ENCODE measurements around the gene SLC36A1. TPM values are rescaled to one million over a fixed set of nuclear protein-coding genes. Genes with fewer than 3 reads are reported as not detected.

Gene SLC36A1
- total RNA-seq, 1 donor from 2014 or later, result 14.1 TPM

- POLR2A ChIA-PET, result no interaction called here
- Mint-ChIP-seq H3K27ac (no peak overlapping the region), H3K36me3 (ENCODE audit: low read depth) (peaks cover 52% of the 10 kb centered on the region), H3K4me1 (no peaks in the 10 kb centered on the region), H3K9me3 (no peaks in the 10 kb centered on the region), H3K27me3 (no peaks in the 10 kb centered on the region), H3K4me3 (no peak overlapping the region)
- CTCF ChIA-PET, result no interaction called here
- no peak for TF ChIP-seq CTCF (IDR thresholded peaks at IDR 0.05)
- no peak for DNase-seq
- intact Hi-C loops (cut with micrococcal nuclease), result no loop called here
- no peak for ATAC-seq (ENCODE audit: low read depth)
Observed at GRCh38 chr5:151490627-151491026, 43.2 kb downstream of the SLC36A1 start.

GRCh38 chr5:151491062-151491461 lies 43.7 kb downstream of the SLC36A1 start:
- H3K36me3 Mint-ChIP-seq (ENCODE audit: low read depth), result peaks cover 47% of the 10 kb centered on the region
- H3K27ac Mint-ChIP-seq, result no peak overlapping the region
- no peak for TF ChIP-seq CTCF (IDR thresholded peaks at IDR 0.05)
- H3K4me3 Mint-ChIP-seq, result no peak overlapping the region
- POLR2A ChIA-PET, result no interaction called here
- DNase-seq (no peak), ATAC-seq (ENCODE audit: low read depth) (no peak)
- CTCF ChIA-PET, result no interaction called here
- intact Hi-C loops (cut with micrococcal nuclease), result no loop called here
- no peaks in the 10 kb centered on the region for H3K27me3 Mint-ChIP-seq
- no peaks in the 10 kb centered on the region for H3K9me3 Mint-ChIP-seq
- no peaks in the 10 kb centered on the region for H3K4me1 Mint-ChIP-seq

- DNase-seq (no peak), ATAC-seq (ENCODE audit: low read depth) (no peak)
- ChIA-PET CTCF (no interaction called here), POLR2A (no interaction called here)
- TF ChIP-seq CTCF (IDR thresholded peaks at IDR 0.05), result no peak
- no peaks in the 10 kb centered on the region for H3K27me3 Mint-ChIP-seq
- no peak overlapping the region for H3K27ac Mint-ChIP-seq
- H3K9me3 Mint-ChIP-seq, result no peaks in the 10 kb centered on the region
- intact Hi-C loops (cut with micrococcal nuclease), result no loop called here
- H3K4me1 Mint-ChIP-seq, result no peaks in the 10 kb centered on the region
- H3K4me3 Mint-ChIP-seq, result no peak overlapping the region
- peaks cover 35% of the 10 kb centered on the region for H3K36me3 Mint-ChIP-seq (ENCODE audit: low read depth)
Observed at GRCh38 chr5:151492729-151493128, 45.3 kb downstream of the SLC36A1 start.

- H3K4me3 Mint-ChIP-seq, result no peak overlapping the region
- CTCF ChIA-PET, result no interaction called here
- intact Hi-C loops (cut with micrococcal nuclease), result no loop called here
Observed at GRCh38 chr5:151493665-151494064, 46.3 kb downstream of the SLC36A1 start.

GRCh38 chr5:151495320-151495719 lies 47.9 kb downstream of the SLC36A1 start:
- H3K27ac Mint-ChIP-seq, result no peak overlapping the region
- ChIA-PET POLR2A (no interaction called here), CTCF (no interaction called here)
- peaks cover 11% of the 10 kb centered on the region for H3K36me3 Mint-ChIP-seq (ENCODE audit: low read depth)
- H3K4me3 Mint-ChIP-seq, result no peak overlapping the region
- no peaks in the 10 kb centered on the region for H3K27me3 Mint-ChIP-seq
- intact Hi-C loops (cut with micrococcal nuclease), result no loop called here
- DNase-seq (no peak), ATAC-seq (ENCODE audit: low read depth) (no peak)
- no peaks in the 10 kb centered on the region for H3K4me1 Mint-ChIP-seq
- TF ChIP-seq CTCF (IDR thresholded peaks at IDR 0.05), result no peak
- H3K9me3 Mint-ChIP-seq, result no peaks in the 10 kb centered on the region

More at GRCh38 chr5:151493665-151494064, 46.3 kb downstream of the SLC36A1 start:
- no peak for TF ChIP-seq CTCF (IDR thresholded peaks at IDR 0.05)
- Mint-ChIP-seq H3K4me1 (no peaks in the 10 kb centered on the region), H3K27ac (no peak overlapping the region), H3K36me3 (ENCODE audit: low read depth) (peaks cover 26% of the 10 kb centered on the region), H3K27me3 (no peaks in the 10 kb centered on the region), H3K9me3 (no peaks in the 10 kb centered on the region)
- POLR2A ChIA-PET, result no interaction called here
- ATAC-seq (ENCODE audit: low read depth) (no peak), DNase-seq (no peak)

Measured in activated B cell treated with CpG ODN at 0.5 μM for 24 hours (primary cell).